HepG2 (cell line): ENCODE measurements around the gene ZNF446. TPM values are rescaled to one million over a fixed set of nuclear protein-coding genes. Genes with fewer than 3 reads are reported as not detected.

Experiments used
- CHD4 ChIP-seq: fragments of 200-600 bp; sonication (generic); IDR thresholded peaks from 2 replicates; pipeline ENCODE4 v1.7.0; 2017; ENCODE audit warnings: mild to moderate bottlenecking, low read length, borderline replicate concordance
- IKZF5 ChIP-seq: IDR thresholded peaks from 2 replicates; pipeline ENCODE4 v1.6.1; 2018; ENCODE audit warnings: missing genetic modification reagents, mild to moderate bottlenecking, missing compliant biosample characterization
- KLF11 ChIP-seq: IDR thresholded peaks from 2 replicates; pipeline ENCODE4 v1.6.1; 2016; ENCODE audit warnings: missing compliant biosample characterization
- MYPOP ChIP-seq: sonication (generic); formaldehyde crosslinking; IDR thresholded peaks from 2 replicates; pipeline ENCODE4 v1.8.1; 2023; ENCODE audit warnings: mild to moderate bottlenecking, moderate library complexity, missing genetic modification reagents
- NCOA2 ChIP-seq: sonication (generic); formaldehyde crosslinking; IDR thresholded peaks from 2 replicates; pipeline ENCODE4 v1.8.0; 2022; ENCODE audit warnings: inconsistent platforms
- SMAD1 ChIP-seq: sonication (generic); formaldehyde crosslinking; IDR thresholded peaks from 2 replicates; pipeline ENCODE4 v1.4.0; 2020; ENCODE audit warnings: missing genetic modification reagents, low read depth, mild to moderate bottlenecking, borderline replicate concordance
- SNAPC2 ChIP-seq: sonication (generic); formaldehyde crosslinking; IDR thresholded peaks from 2 replicates; pipeline ENCODE4 v1.8.1; 2022; ENCODE audit warnings: mild to moderate bottlenecking, missing genetic modification reagents
- SP4 ChIP-seq: sonication (generic); formaldehyde crosslinking; IDR thresholded peaks from 2 replicates; pipeline ENCODE4 v1.8.1; 2023; ENCODE audit warnings: mild to moderate bottlenecking, missing genetic modification reagents
- TFDP1 ChIP-seq: IDR thresholded peaks from 2 replicates; pipeline ENCODE4 v1.6.1; 2016; ENCODE audit warnings: missing compliant biosample characterization, missing genetic modification reagents, borderline replicate concordance
- ZNF264 ChIP-seq: sonication (generic); formaldehyde crosslinking; IDR thresholded peaks from 2 replicates; pipeline ENCODE4 v1.4.0; 2020; ENCODE audit warnings: missing genetic modification reagents
- ZNF496 ChIP-seq: sonication (generic); formaldehyde crosslinking; IDR thresholded peaks from 2 replicates; pipeline ENCODE4 v1.8.1; 2023; ENCODE audit warnings: mild to moderate bottlenecking, moderate library complexity, missing genetic modification reagents; ENCODE audit not compliant: insufficient replicate concordance
- polyA plus RNA-seq, 8 experiments: library from polyadenylated mRNA; depleted of rRNA in 3 of 8; stranded (reverse) in 7 of 8; unstranded in 1 of 8; fragments of >200 nt; fragmentation: Illumina TruSeq in 4 of 8; extraction: Trizol in 4 of 8; gene quantifications; 2 replicates each; pipeline versions ENCODE4 v1.2.1 to v1.2.3, GENCODE V29; 2011 to 2016; ENCODE audit warnings: low read depth in 4 of 8, missing spikeins in 1 of 8, mixed read lengths in 1 of 8; ENCODE audit not compliant: insufficient read depth in 1 of 8
- total RNA-seq, 5 experiments: library from RNA; depleted of rRNA; stranded (reverse); fragments of >200 nt; fragmentation: Illumina TruSeq; extraction: Trizol; gene quantifications; 2 replicates each; pipeline ENCODE4 v1.2.3, GENCODE V29; 2016; ENCODE audit warnings: low read depth in 1 of 5
- TF ChIP-seq, protein P1 (sequence below): sonication (generic); formaldehyde crosslinking; IDR thresholded peaks from 2 replicates; pipeline ENCODE4 v1.5.1; 2020; ENCODE audit warnings: missing genetic modification reagents, mild to moderate bottlenecking, borderline replicate concordance
- TF ChIP-seq, protein P2 (sequence below): sonication (generic); formaldehyde crosslinking; IDR thresholded peaks from 2 replicates; pipeline ENCODE4 v1.5.0; 2020; ENCODE audit warnings: missing genetic modification reagents
- TF ChIP-seq, protein P3 (sequence below): sonication (generic); formaldehyde crosslinking; IDR thresholded peaks from 2 replicates; pipeline ENCODE4 v1.4.0; 2020; ENCODE audit warnings: missing genetic modification reagents

The ZNF446 gene
- total and polyA plus RNA-seq, 2 of the 13 experiments (the other 11 are each of a cell fraction or from before 2014, with no cell fraction given): 3.0 to 3.6 TPM

GRCh38 chr19:58513694-58514563 lies 37.8 kb downstream of the ZNF446 start (continued):
- TF ChIP-seq, protein P1, sequence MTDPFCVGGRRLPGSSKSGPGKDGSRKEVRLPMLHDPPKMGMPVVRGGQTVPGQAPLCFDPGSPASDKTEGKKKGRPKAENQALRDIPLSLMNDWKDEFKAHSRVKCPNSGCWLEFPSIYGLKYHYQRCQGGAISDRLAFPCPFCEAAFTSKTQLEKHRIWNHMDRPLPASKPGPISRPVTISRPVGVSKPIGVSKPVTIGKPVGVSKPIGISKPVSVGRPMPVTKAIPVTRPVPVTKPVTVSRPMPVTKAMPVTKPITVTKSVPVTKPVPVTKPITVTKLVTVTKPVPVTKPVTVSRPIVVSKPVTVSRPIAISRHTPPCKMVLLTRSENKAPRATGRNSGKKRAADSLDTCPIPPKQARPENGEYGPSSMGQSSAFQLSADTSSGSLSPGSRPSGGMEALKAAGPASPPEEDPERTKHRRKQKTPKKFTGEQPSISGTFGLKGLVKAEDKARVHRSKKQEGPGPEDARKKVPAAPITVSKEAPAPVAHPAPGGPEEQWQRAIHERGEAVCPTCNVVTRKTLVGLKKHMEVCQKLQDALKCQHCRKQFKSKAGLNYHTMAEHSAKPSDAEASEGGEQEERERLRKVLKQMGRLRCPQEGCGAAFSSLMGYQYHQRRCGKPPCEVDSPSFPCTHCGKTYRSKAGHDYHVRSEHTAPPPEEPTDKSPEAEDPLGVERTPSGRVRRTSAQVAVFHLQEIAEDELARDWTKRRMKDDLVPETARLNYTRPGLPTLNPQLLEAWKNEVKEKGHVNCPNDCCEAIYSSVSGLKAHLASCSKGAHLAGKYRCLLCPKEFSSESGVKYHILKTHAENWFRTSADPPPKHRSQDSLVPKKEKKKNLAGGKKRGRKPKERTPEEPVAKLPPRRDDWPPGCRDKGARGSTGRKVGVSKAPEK (CRISPR knock-in tag): no peak
- TF ChIP-seq, protein P2, sequence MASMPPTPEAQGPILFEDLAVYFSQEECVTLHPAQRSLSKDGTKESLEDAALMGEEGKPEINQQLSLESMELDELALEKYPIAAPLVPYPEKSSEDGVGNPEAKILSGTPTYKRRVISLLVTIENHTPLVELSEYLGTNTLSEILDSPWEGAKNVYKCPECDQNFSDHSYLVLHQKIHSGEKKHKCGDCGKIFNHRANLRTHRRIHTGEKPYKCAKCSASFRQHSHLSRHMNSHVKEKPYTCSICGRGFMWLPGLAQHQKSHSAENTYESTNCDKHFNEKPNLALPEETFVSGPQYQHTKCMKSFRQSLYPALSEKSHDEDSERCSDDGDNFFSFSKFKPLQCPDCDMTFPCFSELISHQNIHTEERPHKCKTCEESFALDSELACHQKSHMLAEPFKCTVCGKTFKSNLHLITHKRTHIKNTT (CRISPR knock-in tag): no peak
- TF ChIP-seq ZNF496 (CRISPR knock-in tag) (no peak), MYPOP (CRISPR knock-in tag) (peak; percentile 99), IKZF5 (CRISPR knock-in tag) (no peak; the same call in 1 of the 2 replicates), SP4 (CRISPR knock-in tag) (peak; percentile 87; the same call in 1 of the 2 replicates), KLF11 (no peak), SMAD1 (0 out of 2 replicates have a peak, but pooled peaks have one; percentile 45), NCOA2 (no peak; the same call in 1 of the 2 replicates), ZNF264 (CRISPR knock-in tag) (no peak), TFDP1 (CRISPR knock-in tag) (peak; percentile 95), CHD4 (no peak), SNAPC2 (CRISPR knock-in tag) (no peak)
- TF ChIP-seq, protein P3, sequence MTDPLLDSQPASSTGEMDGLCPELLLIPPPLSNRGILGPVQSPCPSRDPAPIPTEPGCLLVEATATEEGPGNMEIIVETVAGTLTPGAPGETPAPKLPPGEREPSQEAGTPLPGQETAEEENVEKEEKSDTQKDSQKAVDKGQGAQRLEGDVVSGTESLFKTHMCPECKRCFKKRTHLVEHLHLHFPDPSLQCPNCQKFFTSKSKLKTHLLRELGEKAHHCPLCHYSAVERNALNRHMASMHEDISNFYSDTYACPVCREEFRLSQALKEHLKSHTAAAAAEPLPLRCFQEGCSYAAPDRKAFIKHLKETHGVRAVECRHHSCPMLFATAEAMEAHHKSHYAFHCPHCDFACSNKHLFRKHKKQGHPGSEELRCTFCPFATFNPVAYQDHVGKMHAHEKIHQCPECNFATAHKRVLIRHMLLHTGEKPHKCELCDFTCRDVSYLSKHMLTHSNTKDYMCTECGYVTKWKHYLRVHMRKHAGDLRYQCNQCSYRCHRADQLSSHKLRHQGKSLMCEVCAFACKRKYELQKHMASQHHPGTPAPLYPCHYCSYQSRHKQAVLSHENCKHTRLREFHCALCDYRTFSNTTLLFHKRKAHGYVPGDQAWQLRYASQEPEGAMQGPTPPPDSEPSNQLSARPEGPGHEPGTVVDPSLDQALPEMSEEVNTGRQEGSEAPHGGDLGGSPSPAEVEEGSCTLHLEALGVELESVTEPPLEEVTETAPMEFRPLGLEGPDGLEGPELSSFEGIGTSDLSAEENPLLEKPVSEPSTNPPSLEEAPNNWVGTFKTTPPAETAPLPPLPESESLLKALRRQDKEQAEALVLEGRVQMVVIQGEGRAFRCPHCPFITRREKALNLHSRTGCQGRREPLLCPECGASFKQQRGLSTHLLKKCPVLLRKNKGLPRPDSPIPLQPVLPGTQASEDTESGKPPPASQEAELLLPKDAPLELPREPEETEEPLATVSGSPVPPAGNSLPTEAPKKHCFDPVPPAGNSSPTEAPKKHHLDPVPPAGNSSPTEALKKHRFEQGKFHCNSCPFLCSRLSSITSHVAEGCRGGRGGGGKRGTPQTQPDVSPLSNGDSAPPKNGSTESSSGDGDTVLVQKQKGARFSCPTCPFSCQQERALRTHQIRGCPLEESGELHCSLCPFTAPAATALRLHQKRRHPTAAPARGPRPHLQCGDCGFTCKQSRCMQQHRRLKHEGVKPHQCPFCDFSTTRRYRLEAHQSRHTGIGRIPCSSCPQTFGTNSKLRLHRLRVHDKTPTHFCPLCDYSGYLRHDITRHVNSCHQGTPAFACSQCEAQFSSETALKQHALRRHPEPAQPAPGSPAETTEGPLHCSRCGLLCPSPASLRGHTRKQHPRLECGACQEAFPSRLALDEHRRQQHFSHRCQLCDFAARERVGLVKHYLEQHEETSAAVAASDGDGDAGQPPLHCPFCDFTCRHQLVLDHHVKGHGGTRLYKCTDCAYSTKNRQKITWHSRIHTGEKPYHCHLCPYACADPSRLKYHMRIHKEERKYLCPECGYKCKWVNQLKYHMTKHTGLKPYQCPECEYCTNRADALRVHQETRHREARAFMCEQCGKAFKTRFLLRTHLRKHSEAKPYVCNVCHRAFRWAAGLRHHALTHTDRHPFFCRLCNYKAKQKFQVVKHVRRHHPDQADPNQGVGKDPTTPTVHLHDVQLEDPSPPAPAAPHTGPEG (CRISPR knock-in tag): peak; percentile 53; the same call in 1 of the 2 replicates
